AG20443 (cell line): ENCODE measurements around the gene BZW1.
"Not testable (repeated sequence)": the region's sequence is repeated elsewhere in the genome, so short reads cannot be mapped to it uniquely, and the experiment has no call there.

ENCODE experiments used
- DNase-seq: peaks from one replicate; pipeline ENCODE4 v3.0.0; 2012; ENCODE audit warnings: low spot score, mixed read lengths

BZW1 gene

GRCh38 chr2:200791905-200792304 lies 19.8 kb upstream of the BZW1 start:
- DNase-seq = no peak

- DNase-seq = no peak
Observed at GRCh38 chr2:200794143-200794542, 17.6 kb upstream of the BZW1 start.

GRCh38 chr2:200795028-200795440 lies 16.7 kb upstream of the BZW1 start:
- DNase-seq = peak; percentile 24

- no peak for DNase-seq
Observed at GRCh38 chr2:200796561-200796960, 15.1 kb upstream of the BZW1 start.

- peak; percentile 32 for DNase-seq
Observed at GRCh38 chr2:200797242-200797770, 14.4 kb upstream of the BZW1 start.

DNA sequence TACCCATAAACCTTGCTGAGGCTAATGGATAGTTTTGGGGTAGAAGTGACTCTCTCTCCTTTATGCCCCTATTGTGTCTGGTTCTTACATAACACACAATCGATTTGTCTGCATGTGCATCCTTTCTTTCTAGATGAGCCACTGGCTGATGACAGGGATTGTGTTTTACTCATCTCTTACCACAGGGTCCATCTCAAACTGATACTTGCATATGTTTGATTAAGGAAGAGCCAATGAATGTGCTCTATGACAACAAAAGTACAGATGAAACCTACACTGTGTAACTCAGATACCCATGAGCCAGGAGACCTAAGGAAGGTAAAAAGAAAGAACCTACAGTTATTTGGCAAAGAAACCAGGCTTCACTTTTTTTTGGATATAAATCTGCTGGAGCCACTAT lies 13.2 kb upstream of the BZW1 start:
- DNase-seq = no peak

GRCh38 chr2:200800458-200800857 lies 11.3 kb upstream of the BZW1 start:
- DNase-seq = no peak

GRCh38 chr2:200801431-200801830 lies 10.3 kb upstream of the BZW1 start:
- not testable (repeated sequence) for DNase-seq

DNA sequence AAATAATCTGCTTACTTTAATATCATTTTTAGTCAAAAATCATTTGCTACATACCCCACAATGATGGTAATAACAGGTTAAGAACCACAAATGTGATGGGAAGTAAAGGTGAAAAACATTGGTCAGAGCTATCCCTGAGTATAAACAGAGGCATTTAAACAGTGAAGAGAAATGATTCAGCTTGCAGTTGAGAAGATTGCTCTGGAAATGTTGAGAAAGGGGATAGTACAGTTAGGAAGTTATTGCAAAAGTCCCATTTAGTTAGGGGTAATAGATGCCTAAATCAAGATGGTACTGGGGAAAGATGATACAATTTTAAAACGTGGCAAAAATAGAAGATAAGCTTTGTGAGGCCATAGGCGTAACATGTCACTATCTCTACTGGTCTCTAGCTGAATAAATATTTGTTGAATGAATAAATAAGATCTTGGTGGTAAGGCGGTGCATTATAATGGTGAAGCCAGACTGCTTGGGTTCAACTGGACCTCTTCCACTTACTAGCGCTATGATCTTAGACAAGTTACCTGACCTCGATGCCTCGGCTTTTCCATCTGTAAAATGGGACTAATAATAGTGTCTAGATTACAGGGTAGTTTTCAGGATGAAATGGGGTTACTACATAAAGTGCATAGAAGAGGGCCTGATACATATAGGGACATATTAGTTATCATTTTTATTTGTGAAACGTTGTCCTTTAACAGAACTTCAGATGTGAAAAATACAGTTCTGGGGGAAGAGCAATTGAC lies 2.0 kb upstream of the BZW1 start:
- no peak for DNase-seq

DNA sequence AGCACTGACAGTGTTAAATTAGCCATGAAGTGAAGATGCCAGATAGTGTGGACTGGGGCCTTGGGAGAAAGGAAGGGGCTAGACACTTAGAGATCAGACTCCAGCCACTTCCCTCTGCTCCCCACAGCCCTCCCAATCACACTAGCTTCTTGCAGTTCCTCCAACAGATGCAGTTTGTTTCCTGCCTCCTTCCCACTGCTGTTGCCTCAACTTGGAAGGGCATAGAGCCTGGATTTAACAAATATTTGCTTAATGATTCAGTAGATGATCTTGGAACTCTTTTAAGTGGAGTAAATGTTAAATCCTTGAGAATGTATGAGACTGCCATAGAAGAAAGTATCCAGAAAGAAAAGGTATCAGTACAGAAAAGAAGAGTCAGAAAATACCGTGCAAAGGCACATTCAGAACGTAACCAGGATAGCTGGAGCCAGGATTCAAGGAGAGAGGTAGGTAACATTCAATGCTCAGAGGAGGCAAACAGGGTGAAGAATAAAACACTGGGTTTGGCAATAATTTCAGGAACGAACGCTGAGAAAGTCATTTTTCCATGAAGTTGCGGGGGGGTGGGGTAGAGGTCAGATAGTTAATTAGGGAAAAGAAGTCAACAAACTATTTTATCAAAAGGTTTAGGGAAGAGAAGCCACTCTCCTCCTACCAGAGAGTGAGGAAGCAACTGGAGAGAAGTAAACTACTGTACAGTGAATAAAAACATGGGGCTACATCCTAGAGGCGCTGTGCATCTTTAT lies 1.3 kb upstream of the BZW1 start:
- peak; percentile 66 for DNase-seq

DNA sequence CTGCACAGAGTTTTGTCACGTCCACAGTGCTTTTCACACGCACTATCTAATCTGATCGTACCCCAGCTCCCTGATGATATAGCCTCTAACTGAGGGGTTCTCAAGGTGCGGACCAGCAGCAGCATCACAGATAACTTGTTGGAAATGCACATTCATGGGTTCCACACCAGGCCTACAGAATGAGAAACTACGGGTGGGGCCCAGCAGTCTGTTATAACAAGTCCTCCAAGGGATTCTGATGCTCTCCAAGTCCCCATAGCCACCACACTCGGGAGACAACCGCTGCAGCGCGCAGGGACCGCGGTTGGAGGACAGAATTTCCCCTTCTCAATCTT lies 745 bp upstream of the BZW1 start:
- DNase-seq = no peak

DNA sequence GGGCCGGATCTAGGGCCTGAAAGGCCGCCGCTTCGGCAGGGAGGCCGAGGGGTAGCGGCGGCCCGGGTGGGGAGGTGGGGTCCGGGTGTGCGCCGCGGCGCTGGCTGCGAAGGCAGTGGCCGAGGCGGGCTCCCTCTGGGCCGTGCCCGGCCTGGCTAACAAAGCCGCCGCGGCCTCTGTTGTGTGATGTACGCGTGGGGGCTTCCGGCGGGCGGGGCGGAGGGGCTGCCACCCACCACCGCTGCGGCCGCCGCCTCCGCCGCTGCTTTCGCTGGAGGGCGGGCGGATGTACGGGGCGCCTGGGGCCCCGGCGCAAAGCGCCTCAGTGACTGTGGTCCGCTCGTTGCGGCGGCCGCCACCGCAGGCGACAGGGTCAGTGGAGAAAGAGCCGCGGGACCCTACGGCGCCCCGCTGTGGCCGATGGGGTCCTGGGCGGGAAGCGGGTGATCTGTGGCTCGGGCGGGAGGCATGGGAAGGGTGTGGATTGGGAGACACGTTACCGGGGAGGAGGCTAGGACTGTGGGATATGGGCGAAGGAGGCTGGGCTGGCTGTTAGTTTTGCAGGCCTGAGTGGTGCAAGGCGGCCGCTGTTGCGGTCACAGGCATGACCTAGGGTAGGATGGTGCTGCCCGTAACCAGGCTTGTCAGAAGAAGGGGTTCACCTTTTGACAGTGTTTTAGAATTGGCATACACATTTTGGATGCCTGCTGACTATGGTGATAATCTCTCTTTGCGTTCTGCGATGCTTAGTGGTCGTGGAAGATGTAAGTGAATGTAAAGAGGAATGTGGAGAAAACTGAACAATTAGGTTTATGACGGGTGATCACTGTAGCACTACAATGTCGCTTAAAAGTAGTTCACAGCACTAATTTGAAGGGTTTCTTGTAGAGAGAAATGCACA lies 662 bp downstream of the BZW1 start:
- peak; percentile 78 for DNase-seq

GRCh38 chr2:200814276-200814815 lies 2.6 kb downstream of the BZW1 start:
- no peak for DNase-seq

- DNase-seq = no peak
Observed at GRCh38 chr2:200814917-200815316, 3.2 kb downstream of the BZW1 start.

GRCh38 chr2:200818732-200819131 lies 7.0 kb downstream of the BZW1 start:
- DNase-seq = not testable (repeated sequence)

- DNase-seq = no peak
Observed at GRCh38 chr2:200820573-200821234, 9.0 kb downstream of the BZW1 start.

GRCh38 chr2:200821686-200822245 lies 10.1 kb downstream of the BZW1 start:
- DNase-seq = no peak

DNA sequence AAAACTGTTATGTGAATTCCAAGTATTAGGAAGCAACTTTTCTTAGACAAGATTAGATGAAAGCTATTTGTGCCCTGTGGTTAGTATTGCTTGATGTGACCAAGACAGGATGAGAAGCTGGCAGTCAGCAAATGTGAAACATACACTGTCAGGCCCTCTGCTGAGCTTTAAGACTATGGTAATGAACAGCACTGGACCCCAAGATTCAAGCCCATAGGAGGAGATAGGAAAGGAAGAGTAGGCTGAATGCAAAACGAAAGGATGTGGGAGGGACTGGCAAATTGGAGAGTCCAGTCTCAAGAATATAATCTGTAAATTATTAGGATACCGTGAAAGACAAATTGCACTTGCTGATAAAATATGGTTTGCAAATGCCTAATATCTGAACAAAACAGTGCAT lies 16.4 kb downstream of the BZW1 start:
- DNase-seq = no peak

- no peak for DNase-seq
Observed at GRCh38 chr2:200828572-200829257, 17.0 kb downstream of the BZW1 start.

- no peak for DNase-seq
Observed at GRCh38 chr2:200829258-200829655, 17.5 kb downstream of the BZW1 start.

GRCh38 chr2:200834701-200835100 lies 23.0 kb downstream of the BZW1 start:
- DNase-seq = no peak
